Endodermal cell (in vitro differentiated cells): ENCODE measurements around the gene ITGA8. TPM values are rescaled to one million over a fixed set of nuclear protein-coding genes. Genes with fewer than 3 reads are reported as not detected.

Experiments used
- DNase-seq: peaks from one replicate; pipeline ENCODE4 v3.0.0-alpha.2; 2017
- H3K27ac ChIP-seq: 2 replicates; pipeline ENCODE4 v1.5.1; 2013; ENCODE audit warnings: mild to moderate bottlenecking, low read depth, low read length, moderate library complexity
- H3K27me3 ChIP-seq: 2 replicates; pipeline ENCODE4 v1.6.1; 2013; ENCODE audit warnings: mild to moderate bottlenecking, low read length, moderate library complexity; ENCODE audit not compliant: insufficient read depth, control insufficient read depth, poor library complexity, severe bottlenecking
- H3K36me3 ChIP-seq: 2 replicates; pipeline ENCODE4 v1.7.0; 2013; ENCODE audit warnings: mild to moderate bottlenecking, low read length, moderate library complexity; ENCODE audit not compliant: control insufficient read depth, insufficient read depth
- H3K4me1 ChIP-seq: one replicate; pipeline ENCODE4 v1.7.0; 2013; ENCODE audit warnings: low read length; ENCODE audit not compliant: control insufficient read depth, insufficient read depth
- H3K4me3 ChIP-seq: 2 replicates; pipeline ENCODE4 v1.5.1; 2013; ENCODE audit warnings: mild to moderate bottlenecking, low read length, moderate library complexity
- H3K9ac ChIP-seq: 2 replicates; pipeline ENCODE4 v1.6.1; 2013; ENCODE audit warnings: mild to moderate bottlenecking, low read length, moderate library complexity; ENCODE audit not compliant: poor library complexity, severe bottlenecking; ENCODE audit errors: extremely low read depth
- H3K9me3 ChIP-seq: 2 replicates; pipeline ENCODE4 v1.6.1; 2013; ENCODE audit warnings: mild to moderate bottlenecking, low read length, moderate library complexity; ENCODE audit not compliant: control insufficient read depth
- H3K27ac Mint-ChIP-seq: 2 replicates; pipeline ENCODE4 v1.8.0; 2020; ENCODE audit warnings: mixed read lengths
- H3K27me3 Mint-ChIP-seq: 2 replicates; pipeline ENCODE4 v1.8.0; 2021; ENCODE audit warnings: mild to moderate bottlenecking, mixed read lengths; ENCODE audit not compliant: insufficient read depth
- H3K36me3 Mint-ChIP-seq: 2 replicates; pipeline ENCODE4 v1.8.0; 2020; ENCODE audit warnings: low read depth, mixed read lengths
- H3K4me1 Mint-ChIP-seq: 2 replicates; pipeline ENCODE4 v1.8.0; 2020; ENCODE audit warnings: mixed read lengths
- H3K4me3 Mint-ChIP-seq: 2 replicates; pipeline ENCODE4 v1.8.0; 2020; ENCODE audit warnings: mild to moderate bottlenecking, moderate library complexity, mixed read lengths
- H3K9me3 Mint-ChIP-seq: 2 replicates; pipeline ENCODE4 v1.8.0; 2020; ENCODE audit warnings: mild to moderate bottlenecking, mixed read lengths
- CTCF ChIP-seq: fragments of 200-600 bp; sonication (generic); conservative IDR thresholded peaks from 2 replicates; pipeline ENCODE4 v1.5.0; 2021; ENCODE audit warnings: antibody characterized with exemption, mild to moderate bottlenecking
- WGBS, 2 experiments: methylation state at CpG; one replicate each; pipeline versions ENCODE4 v1.1.5 to v1.1.7; 2013; ENCODE audit warnings: missing lambda C conversion rate in 2 of 2, mixed read lengths in 1 of 2; ENCODE audit not compliant: insufficient coverage in 1 of 2, insufficient read length in 1 of 2; 5-methylcytosine and 5-hydroxymethylcytosine counted together
- total RNA-seq, 2 donors: library from RNA; stranded (reverse); fragmentation: NEBNext Ultra II Directional in 1 of 2; extraction: Animal tissue kit (Norgen Biotek cat#: 25700) in 1 of 2; gene quantifications; 2 replicates in 1 of 2; 3 replicates in 1 of 2; pipeline ENCODE4 v1.2.1, GENCODE V29; 2021

Gene ITGA8
- total RNA-seq, 2 donors from 2014 or later: 0.24 to 0.40 TPM

- H3K27me3 ChIP-seq: no peaks in the 10 kb centered on the region
- H3K36me3 ChIP-seq: no peaks in the 10 kb centered on the region
- no peak for TF ChIP-seq CTCF
- DNase-seq: no peak
- no peak overlapping the region for H3K9ac ChIP-seq
- Mint-ChIP-seq H3K4me1 (peaks cover 11% of the 10 kb centered on the region), H3K27ac (no peak overlapping the region), H3K27me3 (no peaks in the 10 kb centered on the region), H3K4me3 (no peak overlapping the region), H3K36me3 (no peaks in the 10 kb centered on the region), H3K9me3 (no peaks in the 10 kb centered on the region)
- H3K27ac ChIP-seq: no peak overlapping the region
- H3K4me1 ChIP-seq: peaks cover 3% of the 10 kb centered on the region
- no peaks in the 10 kb centered on the region for H3K9me3 ChIP-seq
- no peak overlapping the region for H3K4me3 ChIP-seq
- 91 to 100% methylated on average over 2 of the region's 2 CpGs for WGBS, 2 experiments
Observed at GRCh38 chr10:15743443-15743842, 23.7 kb upstream of the ITGA8 start.

DNA sequence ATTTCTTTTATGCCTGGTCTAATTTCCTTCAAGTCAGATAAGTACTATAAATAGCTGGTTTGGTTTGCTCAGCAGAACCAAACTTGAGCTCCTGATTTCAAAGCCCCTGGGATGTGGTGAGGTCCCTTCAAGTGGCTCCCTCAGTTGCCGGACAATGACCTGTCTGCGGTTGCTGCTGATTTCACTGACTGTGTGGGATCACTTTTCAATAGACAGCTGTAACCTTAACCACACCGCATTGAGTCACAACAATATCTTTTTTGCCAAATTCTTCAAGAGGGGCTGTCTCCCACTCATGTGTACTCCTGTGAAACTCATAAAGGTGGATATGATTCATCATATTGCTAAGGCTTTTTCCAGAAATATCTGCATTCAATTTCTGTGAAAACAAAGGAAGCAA, 23.1 kb upstream of the ITGA8 start:
- Histone ChIP-seq H3K27ac (no peak overlapping the region), H3K4me3 (no peak overlapping the region), H3K4me1 (peaks cover 3% of the 10 kb centered on the region), H3K36me3 (no peaks in the 10 kb centered on the region), H3K9ac (no peak overlapping the region), H3K27me3 (no peaks in the 10 kb centered on the region), H3K9me3 (no peaks in the 10 kb centered on the region)
- H3K4me3 Mint-ChIP-seq: no peak overlapping the region
- DNase-seq: no peak
- no peak for TF ChIP-seq CTCF
- peaks cover 11% of the 10 kb centered on the region for H3K4me1 Mint-ChIP-seq
- no peaks in the 10 kb centered on the region for H3K9me3 Mint-ChIP-seq
- no peak overlapping the region for H3K27ac Mint-ChIP-seq
- H3K36me3 Mint-ChIP-seq: no peaks in the 10 kb centered on the region
- no peaks in the 10 kb centered on the region for H3K27me3 Mint-ChIP-seq
- WGBS, 2 experiments: 93 to 100% methylated on average over 2 to 3 of the region's 3 CpGs

DNA sequence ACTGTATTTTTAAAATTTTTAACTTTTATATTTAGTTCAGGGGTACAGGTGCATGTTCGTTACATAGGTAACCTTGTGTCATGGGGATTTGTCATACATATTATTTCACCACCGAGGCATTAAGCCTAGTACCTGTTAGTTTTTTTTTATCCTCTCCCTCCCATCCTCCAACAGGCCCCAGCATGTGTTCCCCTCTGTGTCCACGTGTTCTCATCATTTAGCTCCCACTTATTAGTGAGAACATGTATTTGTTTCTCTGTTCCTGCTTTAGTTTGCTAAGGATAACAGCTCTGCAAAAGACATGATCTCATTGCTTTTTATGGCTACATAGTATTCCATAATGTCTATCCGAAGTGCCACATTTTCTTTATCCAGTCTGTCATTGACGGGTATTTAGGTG, 22.4 kb upstream of the ITGA8 start:
- H3K4me3 ChIP-seq: no peak overlapping the region
- no peak for TF ChIP-seq CTCF
- H3K9ac ChIP-seq: no peak overlapping the region
- H3K27me3 ChIP-seq: no peaks in the 10 kb centered on the region
- Mint-ChIP-seq H3K27me3 (no peaks in the 10 kb centered on the region), H3K4me1 (peaks cover 8% of the 10 kb centered on the region), H3K36me3 (no peaks in the 10 kb centered on the region), H3K4me3 (no peak overlapping the region), H3K9me3 (no peaks in the 10 kb centered on the region), H3K27ac (no peak overlapping the region)
- no peak for DNase-seq
- H3K36me3 ChIP-seq: no peaks in the 10 kb centered on the region
- H3K9me3 ChIP-seq: no peaks in the 10 kb centered on the region
- no peaks in the 10 kb centered on the region for H3K4me1 ChIP-seq
- H3K27ac ChIP-seq: no peak overlapping the region
- 59 to 83% methylated on average over 2 to 4 of the region's 5 CpGs for WGBS, 2 experiments
